ENCODE results near the gene CCL8. TPM values are rescaled to one million over a fixed set of nuclear protein-coding genes. Genes with fewer than 3 reads are reported as not detected.

Gene CCL8
- total RNA-seq, 1 donor from 2014 or later = not detected

DNA sequence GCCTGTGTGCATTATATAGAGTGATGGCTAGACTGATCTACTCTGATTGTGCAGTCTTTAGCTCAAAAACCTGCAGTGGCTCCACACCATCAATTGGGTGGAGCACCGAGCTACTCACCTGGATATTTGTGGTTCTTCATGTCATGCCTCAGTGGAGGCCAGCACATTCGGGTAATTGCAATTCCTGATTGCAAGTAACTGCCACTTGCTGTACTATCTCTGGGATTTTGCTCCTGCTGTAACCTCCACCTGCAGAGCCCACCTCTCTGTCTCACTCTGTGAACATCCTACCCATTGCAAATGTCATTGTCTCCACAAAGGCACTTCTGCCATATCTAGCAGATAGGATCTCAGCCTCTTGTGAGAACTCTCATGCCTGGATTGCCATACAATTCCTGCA lies 45.5 kb downstream of the CCL8 start:
- intact Hi-C loops (cut with micrococcal nuclease) = loop anchor here (5.0 kb wide), 2 partner anchors 437 to 587 kb away; no protein-coding TSS in a partner anchor
- ChIA-PET POLR2A (no interaction called here), CTCF (interaction anchor here (1.1 to 1.2 kb wide), 2 partner anchors 164 to 167 kb away, joined by 3 to 5 read pairs; no protein-coding TSS in a partner anchor)
- Mint-ChIP-seq H3K27me3 (peaks cover 20% of the 10 kb centered on the region), H3K36me3 (ENCODE audit: low read depth) (no peaks in the 10 kb centered on the region), H3K4me1 (peaks cover 5% of the 10 kb centered on the region), H3K4me3 (no peak overlapping the region), H3K9me3 (no peaks in the 10 kb centered on the region), H3K27ac (no peak overlapping the region)
- no peak for DNase-seq
- no peak for ATAC-seq (ENCODE audit: low read depth)
- TF ChIP-seq, protein P1, sequence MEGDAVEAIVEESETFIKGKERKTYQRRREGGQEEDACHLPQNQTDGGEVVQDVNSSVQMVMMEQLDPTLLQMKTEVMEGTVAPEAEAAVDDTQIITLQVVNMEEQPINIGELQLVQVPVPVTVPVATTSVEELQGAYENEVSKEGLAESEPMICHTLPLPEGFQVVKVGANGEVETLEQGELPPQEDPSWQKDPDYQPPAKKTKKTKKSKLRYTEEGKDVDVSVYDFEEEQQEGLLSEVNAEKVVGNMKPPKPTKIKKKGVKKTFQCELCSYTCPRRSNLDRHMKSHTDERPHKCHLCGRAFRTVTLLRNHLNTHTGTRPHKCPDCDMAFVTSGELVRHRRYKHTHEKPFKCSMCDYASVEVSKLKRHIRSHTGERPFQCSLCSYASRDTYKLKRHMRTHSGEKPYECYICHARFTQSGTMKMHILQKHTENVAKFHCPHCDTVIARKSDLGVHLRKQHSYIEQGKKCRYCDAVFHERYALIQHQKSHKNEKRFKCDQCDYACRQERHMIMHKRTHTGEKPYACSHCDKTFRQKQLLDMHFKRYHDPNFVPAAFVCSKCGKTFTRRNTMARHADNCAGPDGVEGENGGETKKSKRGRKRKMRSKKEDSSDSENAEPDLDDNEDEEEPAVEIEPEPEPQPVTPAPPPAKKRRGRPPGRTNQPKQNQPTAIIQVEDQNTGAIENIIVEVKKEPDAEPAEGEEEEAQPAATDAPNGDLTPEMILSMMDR (IDR thresholded peaks at IDR 0.05) = no peak

DNA sequence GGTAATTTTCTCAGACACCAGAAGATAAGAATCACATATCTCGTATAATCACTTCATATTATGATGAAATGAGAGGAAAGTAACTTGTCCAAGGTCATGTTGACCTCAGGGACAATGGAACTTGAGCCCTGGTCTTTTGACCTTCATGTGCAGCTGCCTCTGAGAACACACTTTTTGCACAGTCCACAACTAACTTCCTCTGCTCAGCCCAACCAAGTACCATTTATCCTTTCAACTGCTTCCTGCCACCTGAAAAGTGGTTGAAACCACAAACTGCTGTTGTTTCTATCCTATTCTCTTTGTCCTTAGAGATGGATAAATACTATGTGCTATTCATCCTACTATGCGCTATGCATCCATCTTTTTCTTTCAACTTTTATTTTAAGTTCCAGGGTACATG lies 46.1 kb downstream of the CCL8 start:
- ChIA-PET POLR2A (no interaction called here), CTCF (interaction anchor here (1.1 kb wide), 1 partner anchor 168 kb away, joined by 3 read pairs; no protein-coding TSS in a partner anchor)
- no peak overlapping the region for H3K27ac Mint-ChIP-seq
- DNase-seq (no peak), ATAC-seq (ENCODE audit: low read depth) (no peak)
- TF ChIP-seq, protein P1 (IDR thresholded peaks at IDR 0.05) = no peak
- no peak overlapping the region for H3K4me3 Mint-ChIP-seq
- peaks cover 20% of the 10 kb centered on the region for H3K27me3 Mint-ChIP-seq
- H3K9me3 Mint-ChIP-seq = no peaks in the 10 kb centered on the region
- peaks cover 10% of the 10 kb centered on the region for H3K4me1 Mint-ChIP-seq
- intact Hi-C loops (cut with micrococcal nuclease) = no loop called here
- H3K36me3 Mint-ChIP-seq (ENCODE audit: low read depth) = no peaks in the 10 kb centered on the region

DNA sequence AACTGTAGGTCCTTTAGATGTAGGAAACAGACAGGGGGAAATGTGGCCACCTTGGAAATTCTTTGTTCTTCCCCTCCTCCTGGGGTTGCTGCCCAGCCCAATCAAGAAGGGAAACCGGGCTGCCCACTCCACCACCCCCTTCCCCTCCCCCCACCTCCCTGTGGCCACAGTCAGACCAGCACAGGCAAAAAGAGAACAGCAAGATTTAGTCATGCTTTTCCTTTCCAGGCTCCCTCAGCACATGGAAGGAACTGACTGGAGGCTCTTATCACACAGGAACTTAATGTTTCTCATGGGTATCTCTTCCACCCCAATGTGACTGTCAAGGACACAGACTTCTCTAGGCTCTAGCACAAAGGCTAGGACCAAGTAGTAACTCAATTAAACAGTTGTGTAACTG lies 46.8 kb downstream of the CCL8 start:
- peaks cover 15% of the 10 kb centered on the region for H3K4me1 Mint-ChIP-seq
- ATAC-seq (ENCODE audit: low read depth) = no peak
- DNase-seq = no peak
- no peaks in the 10 kb centered on the region for H3K9me3 Mint-ChIP-seq
- H3K36me3 Mint-ChIP-seq (ENCODE audit: low read depth) = no peaks in the 10 kb centered on the region
- no peak overlapping the region for H3K27ac Mint-ChIP-seq
- POLR2A ChIA-PET = no interaction called here
- CTCF ChIA-PET = no interaction called here
- peaks cover 20% of the 10 kb centered on the region for H3K27me3 Mint-ChIP-seq
- no peak overlapping the region for H3K4me3 Mint-ChIP-seq
- TF ChIP-seq, protein P1 (IDR thresholded peaks at IDR 0.05) = no peak
- intact Hi-C loops (cut with micrococcal nuclease) = no loop called here

DNA sequence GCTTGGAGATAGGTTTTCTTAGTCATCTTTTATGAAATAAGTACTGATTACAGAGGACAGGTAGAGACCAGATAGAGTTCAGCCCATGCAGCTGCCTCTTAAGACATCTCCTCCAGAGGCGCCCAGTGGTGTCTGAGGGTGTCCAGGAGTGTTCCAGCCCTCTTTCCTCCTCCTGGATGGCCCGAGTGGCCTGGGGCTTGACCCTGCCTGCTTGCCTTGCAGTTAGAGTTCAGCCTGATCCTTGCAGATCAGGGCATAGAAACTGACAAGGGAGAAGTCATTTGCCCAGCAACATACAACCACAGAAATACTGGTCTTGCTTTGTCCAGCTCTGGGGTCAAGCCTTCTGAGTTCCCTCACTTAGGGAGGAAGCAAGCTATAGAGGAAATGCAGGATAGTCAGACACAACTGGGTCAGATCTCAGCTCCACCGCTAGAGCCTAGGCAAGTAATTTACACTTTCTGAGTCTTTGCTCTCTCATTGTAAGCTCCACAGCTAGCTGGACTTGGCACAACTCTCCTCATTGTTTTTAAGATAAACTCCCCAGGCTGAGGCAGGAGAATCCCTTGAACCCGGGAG lies 47.4 kb downstream of the CCL8 start:
- POLR2A ChIA-PET = no interaction called here

DNA sequence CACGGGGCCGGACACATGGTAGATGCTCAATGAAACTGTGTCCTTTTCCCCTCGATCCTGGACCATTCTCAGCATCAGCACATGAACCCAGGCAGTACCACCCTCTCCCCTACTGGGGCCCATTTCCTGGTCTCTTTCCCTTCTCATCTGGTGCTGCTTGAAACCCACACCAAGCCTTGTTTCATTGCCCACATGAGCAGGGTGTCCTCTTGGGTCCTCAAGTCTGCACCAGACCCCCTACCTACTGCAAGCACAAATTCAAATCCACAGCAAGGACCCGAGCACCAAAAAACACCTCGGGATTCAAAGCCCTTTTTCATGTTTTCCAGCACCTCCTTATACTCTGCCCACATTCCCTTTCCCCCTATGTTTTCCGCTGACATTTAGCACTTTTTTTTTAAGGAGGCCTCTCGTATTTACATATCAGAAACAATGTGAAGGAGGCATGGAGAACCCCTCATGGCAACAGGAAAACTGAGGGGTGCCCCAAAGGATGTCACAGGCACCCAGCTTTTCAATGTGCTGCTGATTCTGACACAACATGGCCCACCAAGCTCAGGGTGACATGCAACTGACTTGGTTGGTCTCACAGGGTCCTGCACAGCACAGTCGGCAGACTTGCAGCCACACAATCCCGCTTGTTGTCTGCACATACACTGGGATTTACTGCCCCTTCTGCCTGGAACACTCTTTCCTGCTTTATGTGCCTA lies 48.4 kb downstream of the CCL8 start:
- ChIA-PET CTCF (interaction anchor here (1.7 kb wide), 1 partner anchor 8 kb away, joined by 4 read pairs; no protein-coding TSS in a partner anchor), POLR2A (no interaction called here)
- H3K9me3 Mint-ChIP-seq = no peaks in the 10 kb centered on the region
- DNase-seq (no peak), ATAC-seq (ENCODE audit: low read depth) (no peak)
- peaks cover 21% of the 10 kb centered on the region for H3K4me1 Mint-ChIP-seq
- H3K27ac Mint-ChIP-seq = no peak overlapping the region
- TF ChIP-seq, protein P1 (IDR thresholded peaks at IDR 0.05) = no peak
- no peaks in the 10 kb centered on the region for H3K36me3 Mint-ChIP-seq (ENCODE audit: low read depth)
- H3K27me3 Mint-ChIP-seq = peaks cover 18% of the 10 kb centered on the region
- no peak overlapping the region for H3K4me3 Mint-ChIP-seq
- intact Hi-C loops (cut with micrococcal nuclease) = no loop called here

More for the DNA sequence above, 47.4 kb downstream of the CCL8 start:
- intact Hi-C loops (cut with micrococcal nuclease) = no loop called here
- H3K36me3 Mint-ChIP-seq (ENCODE audit: low read depth) = no peaks in the 10 kb centered on the region
- H3K9me3 Mint-ChIP-seq = no peaks in the 10 kb centered on the region
- H3K27me3 Mint-ChIP-seq = peaks cover 20% of the 10 kb centered on the region
- H3K27ac Mint-ChIP-seq = no peak overlapping the region
- no peak overlapping the region for H3K4me3 Mint-ChIP-seq
- DNase-seq (no peak), ATAC-seq (ENCODE audit: low read depth) (no peak)
- H3K4me1 Mint-ChIP-seq = peaks cover 21% of the 10 kb centered on the region
- CTCF ChIA-PET = no interaction called here
- TF ChIP-seq, protein P1 (IDR thresholded peaks at IDR 0.05) = no peak
